Activated T-helper 1 cell treated with anti-CD3 and anti-CD28 coated beads, Interleukin-12 subunit alpha, Interleukin-12 subunit beta, Interleukin-2, Interleukin-4 antibody, amounts not matched to agents 30 ng/mL and 10 ng/mL and 1 ng/mL, durations not matched to agents 14 hours and 24 hours and 36 hours (primary cell): Measurements from ENCODE around the gene SLC39A6. TPM values are rescaled to one million over a fixed set of nuclear protein-coding genes. Genes with fewer than 3 reads are reported as not detected.
A peak's percentile ranks its signal among the peaks of the same experiment; 100 is the strongest.
"Not testable (repeated sequence)": the region's sequence is repeated elsewhere in the genome, so short reads cannot be mapped to it uniquely, and the experiment has no call there.

Experiments
- DNase-seq: peaks from one replicate; pipeline ENCODE4 v3.0.0; 2021; ENCODE audit warnings: low spot score
- H3K27ac Mint-ChIP-seq: one replicate; pipeline ENCODE4 v1.8.0; 2021; ENCODE audit warnings: mild to moderate bottlenecking, mixed read lengths
- H3K27me3 Mint-ChIP-seq: one replicate; pipeline ENCODE4 v1.8.0; 2022; ENCODE audit warnings: mild to moderate bottlenecking, moderate library complexity, mixed read lengths; ENCODE audit not compliant: insufficient read depth
- H3K36me3 Mint-ChIP-seq: one replicate; pipeline ENCODE4 v1.8.0; 2021; ENCODE audit warnings: low read depth, mixed read lengths
- H3K4me1 Mint-ChIP-seq: one replicate; pipeline ENCODE4 v1.8.0; 2021; ENCODE audit warnings: low read depth, mixed read lengths
- H3K4me3 Mint-ChIP-seq: one replicate; pipeline ENCODE4 v1.8.0; 2021; ENCODE audit warnings: mild to moderate bottlenecking, moderate library complexity, mixed read lengths
- H3K9me3 Mint-ChIP-seq: one replicate; pipeline ENCODE4 v1.8.0; 2021; ENCODE audit warnings: mixed read lengths
- intact Hi-C: fragments of 100-400 bp; cut with micrococcal nuclease; formaldehyde crosslinking; loops from one replicate; pipeline ENCODE4 v1.15.1; 2024
- total RNA-seq: library from RNA; stranded (reverse); gene quantifications from 2 replicates; pipeline ENCODE4 v1.2.3, GENCODE V29; 2022

The SLC39A6 gene
- total RNA-seq, 1 donor from 2014 or later: 54.4 TPM

GRCh38 chr18:36085195-36085594, 43.9 kb downstream of the SLC39A6 start:
- peaks cover 10% of the 10 kb centered on the region for H3K27me3 Mint-ChIP-seq
- H3K36me3 Mint-ChIP-seq: no peaks in the 10 kb centered on the region
- no peak for DNase-seq
- intact Hi-C loops: no loop called here
- H3K4me3 Mint-ChIP-seq: no peak overlapping the region
- H3K9me3 Mint-ChIP-seq: peaks cover 16% of the 10 kb centered on the region
- peaks cover 18% of the 10 kb centered on the region for H3K4me1 Mint-ChIP-seq
- no peak overlapping the region for H3K27ac Mint-ChIP-seq

GRCh38 chr18:36083729-36084128, 45.4 kb downstream of the SLC39A6 start:
- H3K27ac Mint-ChIP-seq: no peak overlapping the region
- H3K36me3 Mint-ChIP-seq: no peaks in the 10 kb centered on the region
- H3K4me1 Mint-ChIP-seq: peaks cover 18% of the 10 kb centered on the region
- intact Hi-C loops: loop anchor here (1.0 kb wide), 1 partner anchor 16 kb away; the partner anchor contains the start of gene RPRD1A
- no peak overlapping the region for H3K4me3 Mint-ChIP-seq
- H3K9me3 Mint-ChIP-seq: peaks cover 26% of the 10 kb centered on the region
- DNase-seq: no peak
- peaks cover 10% of the 10 kb centered on the region for H3K27me3 Mint-ChIP-seq

- intact Hi-C loops, H3K4me3 Mint-ChIP-seq, DNase-seq, H3K27ac Mint-ChIP-seq, H3K27me3 Mint-ChIP-seq, H3K36me3 Mint-ChIP-seq: not testable (repeated sequence)
- Mint-ChIP-seq H3K9me3 (peaks cover 28% of the 10 kb centered on the region), H3K4me1 (peaks cover 18% of the 10 kb centered on the region)
Observed at GRCh38 chr18:36081118-36081517, 48.0 kb downstream of the SLC39A6 start.

GRCh38 chr18:36078751-36079529, 50.2 kb downstream of the SLC39A6 start:
- intact Hi-C loops: no loop called here
- Mint-ChIP-seq H3K27me3 (peaks cover 18% of the 10 kb centered on the region), H3K4me1 (peaks cover 15% of the 10 kb centered on the region), H3K27ac (no peak overlapping the region), H3K36me3 (no peaks in the 10 kb centered on the region), H3K9me3 (peaks cover 28% of the 10 kb centered on the region), H3K4me3 (no peak overlapping the region)
- no peak for DNase-seq

- H3K9me3 Mint-ChIP-seq: peaks cover 28% of the 10 kb centered on the region
- peaks cover 23% of the 10 kb centered on the region for H3K27me3 Mint-ChIP-seq
- DNase-seq, H3K36me3 Mint-ChIP-seq, H3K4me3 Mint-ChIP-seq, H3K27ac Mint-ChIP-seq, intact Hi-C loops, H3K4me1 Mint-ChIP-seq: not testable (repeated sequence)
Observed at GRCh38 chr18:36077764-36078163, 51.4 kb downstream of the SLC39A6 start.

GRCh38 chr18:36075862-36076587, 53.1 kb downstream of the SLC39A6 start:
- intact Hi-C loops: no loop called here
- H3K4me3 Mint-ChIP-seq: no peak overlapping the region
- H3K4me1 Mint-ChIP-seq: no peaks in the 10 kb centered on the region
- no peaks in the 10 kb centered on the region for H3K36me3 Mint-ChIP-seq
- H3K9me3 Mint-ChIP-seq: peaks cover 20% of the 10 kb centered on the region
- no peak for DNase-seq
- H3K27me3 Mint-ChIP-seq: peaks cover 16% of the 10 kb centered on the region
- H3K27ac Mint-ChIP-seq: no peak overlapping the region

GRCh38 chr18:36074435-36074834, 54.7 kb downstream of the SLC39A6 start:
- H3K27ac Mint-ChIP-seq: no peak overlapping the region
- DNase-seq: no peak
- H3K36me3 Mint-ChIP-seq: no peaks in the 10 kb centered on the region

GRCh38 chr18:36073676-36074075, 55.5 kb downstream of the SLC39A6 start:
- intact Hi-C loops: no loop called here
- Mint-ChIP-seq H3K4me3 (no peak overlapping the region), H3K27me3 (peaks cover 15% of the 10 kb centered on the region), H3K9me3 (peaks cover 1% of the 10 kb centered on the region), H3K36me3 (no peaks in the 10 kb centered on the region), H3K4me1 (no peaks in the 10 kb centered on the region), H3K27ac (no peak overlapping the region)
- DNase-seq: no peak

More at GRCh38 chr18:36074435-36074834, 54.7 kb downstream of the SLC39A6 start:
- intact Hi-C loops: no loop called here
- no peak overlapping the region for H3K4me3 Mint-ChIP-seq
- peaks cover 15% of the 10 kb centered on the region for H3K27me3 Mint-ChIP-seq
- no peaks in the 10 kb centered on the region for H3K4me1 Mint-ChIP-seq
- H3K9me3 Mint-ChIP-seq: peaks cover 7% of the 10 kb centered on the region

GRCh38 chr18:36072406-36072805, 56.7 kb downstream of the SLC39A6 start:
- H3K4me1 Mint-ChIP-seq, DNase-seq, H3K4me3 Mint-ChIP-seq, H3K36me3 Mint-ChIP-seq, H3K9me3 Mint-ChIP-seq, intact Hi-C loops, H3K27ac Mint-ChIP-seq: not testable (repeated sequence)
- peaks cover 16% of the 10 kb centered on the region for H3K27me3 Mint-ChIP-seq

- Mint-ChIP-seq H3K27me3 (peaks cover 3% of the 10 kb centered on the region), H3K9me3 (peaks cover 3% of the 10 kb centered on the region), H3K36me3 (peaks cover 9% of the 10 kb centered on the region), H3K4me3 (peak within 1 kb of the TSS; percentile 90), H3K27ac (peak within 1 kb of the TSS; percentile 91), H3K4me1 (peaks cover 31% of the 10 kb centered on the region)
- intact Hi-C loops: loop anchor here (1.0 to 10.0 kb wide), 15 partner anchors 16 to 1207 kb away; partner anchors contain the start of genes ELP2, GALNT1, INO80C and KIAA1328
- peak; percentile 94 for DNase-seq
Observed at GRCh38 chr18:36067055-36067957, 61.8 kb downstream of the SLC39A6 start, which contains the start of gene RPRD1A. Gene RPRD1A (minus strand): TSS chr18:36067559. CDS start chr18:36067404, 155 bp downstream.

- Mint-ChIP-seq H3K27me3 (peaks cover 3% of the 10 kb centered on the region), H3K4me3 (peak overlapping the region; percentile 90), H3K27ac (peak overlapping the region; percentile 91), H3K36me3 (peaks cover 9% of the 10 kb centered on the region), H3K4me1 (peaks cover 31% of the 10 kb centered on the region), H3K9me3 (peaks cover 3% of the 10 kb centered on the region)
- intact Hi-C loops: loop anchor here (1.0 to 10.0 kb wide), 16 partner anchors 17 to 1206 kb away; partner anchors contain the start of genes ELP2, GALNT1, INO80C and KIAA1328
- DNase-seq: no peak
Observed at GRCh38 chr18:36066686-36067054, 62.5 kb downstream of the SLC39A6 start.

- H3K36me3 Mint-ChIP-seq: peaks cover 9% of the 10 kb centered on the region
- H3K9me3 Mint-ChIP-seq: peaks cover 3% of the 10 kb centered on the region
- no peak for DNase-seq
- peak overlapping the region; percentile 90 for H3K4me3 Mint-ChIP-seq
- H3K4me1 Mint-ChIP-seq: peaks cover 31% of the 10 kb centered on the region
- H3K27ac Mint-ChIP-seq: peak overlapping the region; percentile 21
- intact Hi-C loops: loop anchor here (1.0 to 10.0 kb wide), 7 partner anchors 49 to 1024 kb away; partner anchors contain the start of genes GALNT1, KIAA1328, MAPRE2 and TPGS2
- peaks cover 3% of the 10 kb centered on the region for H3K27me3 Mint-ChIP-seq
Observed at GRCh38 chr18:36066001-36066400, 63.1 kb downstream of the SLC39A6 start.
